OCI-LY3 (cell line): ENCODE data around the gene NRP2.

Experiments used
- CTCF ChIP-seq: fragments of 200-600, 300-600 bp; sonication (generic); IDR thresholded peaks from 2 replicates; pipeline ENCODE4 v1.5.1; 2014; ENCODE audit warnings: antibody characterized with exemption, low read length, low read depth
- EZH2phosphoT487 ChIP-seq: fragments of 200-600 bp; shearing (Covaris generic); IDR thresholded peaks from 2 replicates; pipeline ENCODE4 v1.6.1; 2018; ENCODE audit warnings: antibody characterized with exemption, mixed run types, low read depth

GRCh38 chr2:205732314-205732713 is 50.0 kb downstream of the NRP2 start:
- TF ChIP-seq CTCF: no peak
- no peak for TF ChIP-seq EZH2phosphoT487
